GM10248 (cell line): ENCODE measurements around the gene PRAME.
A peak's percentile ranks its signal among the peaks of the same experiment; 100 is the strongest.
"Not testable (repeated sequence)": the region's sequence is repeated elsewhere in the genome, so short reads cannot be mapped to it uniquely, and the experiment has no call there.

ENCODE experiments used
- CTCF ChIA-PET: fragments of 300-600 bp; sonication (Branson Sonifier 250); formaldehyde crosslinking; extraction: SDS; loops from one replicate; lab custom pipeline; 2021; ENCODE audit warnings: antibody characterized with exemption; lab: Yijun Ruan, JAX
- POLR2A ChIA-PET: fragments of 350-650 bp; sonication (Branson Sonifier 250); formaldehyde crosslinking; extraction: SDS; loops from one replicate; lab custom pipeline; 2020; ENCODE audit warnings: antibody characterized with exemption; lab: Yijun Ruan, JAX
- DNase-seq: peaks from one replicate; pipeline ENCODE4 v3.0.0; 2012; ENCODE audit errors: extremely low spot score
- CTCF ChIP-seq: IDR thresholded peaks from 2 replicates; pipeline ENCODE4 v1.5.1; 2012; ENCODE audit warnings: mild to moderate bottlenecking, low read depth; ENCODE audit errors: extremely low read depth, missing control alignments, control extremely low read depth

PRAME gene

GRCh38 chr22:22558972-22559603 is at the start of gene PRAME:
TSS of gene PRAME (minus strand) at chr22:22559265. CDS start at chr22:22556832, 2,433 bp downstream.
- CTCF ChIA-PET, result interaction anchor here (0.7 to 3.6 kb wide), 9 partner anchors 9 to 299 kb away, joined by 3 to 14 read pairs (median 4); no protein-coding TSS in a partner anchor
- peak; percentile 87 for DNase-seq
- POLR2A ChIA-PET, result no interaction called here
- peak; percentile 72 for TF ChIP-seq CTCF

- DNase-seq, POLR2A ChIA-PET: not testable (repeated sequence)
- CTCF ChIA-PET, result interaction anchor here (1.0 to 1.4 kb wide), 3 partner anchors 9 to 31 kb away, joined by 3 to 4 read pairs (median 3); no protein-coding TSS in a partner anchor
Measured at GRCh38 chr22:22608022-22608421, 49.0 kb upstream of the PRAME start.

- no peak for TF ChIP-seq CTCF
- ChIA-PET CTCF (interaction anchor here (0.9 to 2.5 kb wide), 10 partner anchors 9 to 165 kb away, joined by 3 to 14 read pairs (median 4); no protein-coding TSS in a partner anchor), POLR2A (no interaction called here)
- DNase-seq, result peak; percentile 47
Measured at GRCh38 chr22:22605074-22605404, 46.0 kb upstream of the PRAME start.

GRCh38 chr22:22604326-22605073 is 45.4 kb upstream of the PRAME start:
- TF ChIP-seq CTCF, result no peak
- CTCF ChIA-PET, result interaction anchor here (0.9 to 2.5 kb wide), 8 partner anchors 9 to 166 kb away, joined by 3 to 14 read pairs (median 4); no protein-coding TSS in a partner anchor
- POLR2A ChIA-PET, result no interaction called here
- no peak for DNase-seq

- no peak for DNase-seq
- POLR2A ChIA-PET, result no interaction called here
- no peak for TF ChIP-seq CTCF
- CTCF ChIA-PET, result interaction anchor here (2.5 kb wide), 1 partner anchor 17 kb away, joined by 14 read pairs; no protein-coding TSS in a partner anchor
Measured at GRCh38 chr22:22603470-22603947, 44.4 kb upstream of the PRAME start.

GRCh38 chr22:22600531-22601261 is 41.6 kb upstream of the PRAME start:
- no peak for TF ChIP-seq CTCF
- ChIA-PET POLR2A (no interaction called here), CTCF (interaction anchor here (0.8 to 2.0 kb wide), 6 partner anchors 10 to 66 kb away, joined by 3 to 8 read pairs (median 4); no protein-coding TSS in a partner anchor)
- no peak for DNase-seq
